Measurements from ENCODE around the gene ACTR6.

The ACTR6 gene

GRCh38 chr12:100268835-100269564 is 68.4 kb downstream of the ACTR6 start:
- DNase-seq = no peak

GRCh38 chr12:100273782-100274181 is 73.2 kb downstream of the ACTR6 start:
- no peak for DNase-seq
